Tibial artery (tissue), 4 donors: ENCODE results near the gene PRKCD.

ENCODE experiments used
- DNase-seq, 2 donors: peaks; one replicate each; pipeline ENCODE4 v3.0.0-alpha.2; 2019
- H3K27ac ChIP-seq, 2 donors: fragments of 200-600 bp; sonication (generic) in 1 of 2; 1 replicate in 1 of 2; 2 replicates in 1 of 2; pipeline ENCODE4 v1.5.1; 2018 to 2019; ENCODE audit warnings: mild to moderate bottlenecking in 1 of 2
- H3K27me3 ChIP-seq, 2 donors: fragments of 200-600 bp; sonication (generic) in 1 of 2; one replicate each; pipeline versions ENCODE4 v1.5.1 to v1.6.0; 2016 to 2019
- H3K36me3 ChIP-seq, 3 donors: fragments of 200-600 bp; sonication (generic) in 2 of 3; one replicate each; pipeline ENCODE4 v1.5.1; 2016 to 2019; ENCODE audit warnings: mild to moderate bottlenecking in 2 of 3
- H3K4me1 ChIP-seq, 4 donors: fragments of 200-600 bp; sonication (generic) in 2 of 4; 1 replicate in 3 of 4; 2 replicates in 1 of 4; pipeline ENCODE4 v1.5.1; 2016 to 2019
- H3K4me3 ChIP-seq, 2 donors: fragments of 200-600 bp; sonication (generic) in 1 of 2; 1 replicate in 1 of 2; 2 replicates in 1 of 2; pipeline ENCODE4 v1.5.1; 2018 to 2019; ENCODE audit warnings: mild to moderate bottlenecking in 2 of 2
- H3K9me3 ChIP-seq, 3 donors: fragments of 200-600 bp; sonication (generic) in 1 of 3; one replicate each; pipeline ENCODE4 v1.5.1; 2016 to 2019
- CTCF ChIP-seq, 2 experiments: fragments of 200-600 bp in 1 of 2; fragments of 450-650 bp in 1 of 2; IDR thresholded peaks; one replicate each; pipeline ENCODE4 v1.5.1; 2017 to 2019; ENCODE audit warnings: antibody characterized with exemption in 2 of 2, mild to moderate bottlenecking in 1 of 2, moderate library complexity in 1 of 2
- intact Hi-C: fragments of 100-400 bp; cut with DNase I; formaldehyde crosslinking; loops from one replicate; pipeline ENCODE4 v1.15.0; 2023; ENCODE audit warnings: low total_unique reads

The PRKCD gene

GRCh38 chr3:53224536-53224935, 63.5 kb downstream of the PRKCD start:
- Histone ChIP-seq H3K9me3 (no peaks in the 10 kb centered on the region), H3K4me1 (no peaks in the 10 kb centered on the region), H3K4me3 (no peak overlapping the region), H3K36me3 (peaks cover 56 to 71% (median 61%) of the 10 kb centered on the region in 3 donors), H3K27ac (no peak overlapping the region), H3K27me3 (no peaks in the 10 kb centered on the region)
- no peak for DNase-seq
- intact Hi-C loops: loop anchor here (5.0 kb wide), 1 partner anchor 483 kb away; no protein-coding TSS in a partner anchor
- TF ChIP-seq CTCF (IDR thresholded peaks at IDR 0.05): no peak

- DNase-seq: no peak
- Histone ChIP-seq H3K27me3 (no peaks in the 10 kb centered on the region), H3K4me3 (no peak overlapping the region), H3K27ac (no peak overlapping the region), H3K36me3 (peaks cover 62 to 78% (median 67%) of the 10 kb centered on the region in 3 donors), H3K9me3 (no peaks in the 10 kb centered on the region), H3K4me1 (no peaks in the 10 kb centered on the region)
- TF ChIP-seq CTCF (IDR thresholded peaks at IDR 0.05): no peak
- intact Hi-C loops: no loop called here
Measured at GRCh38 chr3:53225181-53225580, 64.2 kb downstream of the PRKCD start.

GRCh38 chr3:53225651-53226050, 64.6 kb downstream of the PRKCD start:
- Histone ChIP-seq H3K27ac (no peak overlapping the region), H3K4me3 (no peak overlapping the region), H3K4me1 (no peaks in the 10 kb centered on the region), H3K27me3 (no peaks in the 10 kb centered on the region), H3K36me3 (peaks cover 67 to 82% (median 72%) of the 10 kb centered on the region in 3 donors), H3K9me3 (no peaks in the 10 kb centered on the region)
- no peak for TF ChIP-seq CTCF (IDR thresholded peaks at IDR 0.05)
- intact Hi-C loops: no loop called here
- DNase-seq: no peak

- H3K36me3 ChIP-seq: peaks cover 74 to 89% (median 79%) of the 10 kb centered on the region in 3 donors
- no peaks in the 10 kb centered on the region for H3K27me3 ChIP-seq
- DNase-seq: peak in 1 of 2 donors; percentile 44
- H3K4me3 ChIP-seq: no peak overlapping the region
- no peaks in the 10 kb centered on the region for H3K4me1 ChIP-seq
- no peaks in the 10 kb centered on the region for H3K9me3 ChIP-seq
- intact Hi-C loops: no loop called here
- H3K27ac ChIP-seq: no peak overlapping the region
- TF ChIP-seq CTCF (IDR thresholded peaks at IDR 0.05): no peak
Measured at GRCh38 chr3:53226142-53226840, 65.3 kb downstream of the PRKCD start.

- peaks cover 80 to 95% (median 85%) of the 10 kb centered on the region in 3 donors for H3K36me3 ChIP-seq
- intact Hi-C loops: no loop called here
Measured at GRCh38 chr3:53226841-53227407, 65.9 kb downstream of the PRKCD start.

More at GRCh38 chr3:53226841-53227407, 65.9 kb downstream of the PRKCD start:
- DNase-seq: peak in 1 of 2 donors; percentile 24
- TF ChIP-seq CTCF (IDR thresholded peaks at IDR 0.05): no peak
- H3K27ac ChIP-seq: no peak overlapping the region
- no peaks in the 10 kb centered on the region for H3K4me1 ChIP-seq
- H3K4me3 ChIP-seq: no peak overlapping the region
- no peaks in the 10 kb centered on the region for H3K27me3 ChIP-seq
- H3K9me3 ChIP-seq: no peaks in the 10 kb centered on the region
